SK-N-DZ (cell line): ENCODE measurements around the gene PPP1R16B.

ENCODE experiments used
- DNase-seq: peaks from one replicate; pipeline ENCODE4 v3.0.0-alpha.2; 2015; ENCODE audit warnings: low spot score

The PPP1R16B gene

GRCh38 chr20:38874460-38875174 is 69.1 kb downstream of the PPP1R16B start:
- DNase-seq = no peak

- peak; percentile 86 for DNase-seq
Measured at GRCh38 chr20:38875175-38875993, 69.9 kb downstream of the PPP1R16B start.

DNA sequence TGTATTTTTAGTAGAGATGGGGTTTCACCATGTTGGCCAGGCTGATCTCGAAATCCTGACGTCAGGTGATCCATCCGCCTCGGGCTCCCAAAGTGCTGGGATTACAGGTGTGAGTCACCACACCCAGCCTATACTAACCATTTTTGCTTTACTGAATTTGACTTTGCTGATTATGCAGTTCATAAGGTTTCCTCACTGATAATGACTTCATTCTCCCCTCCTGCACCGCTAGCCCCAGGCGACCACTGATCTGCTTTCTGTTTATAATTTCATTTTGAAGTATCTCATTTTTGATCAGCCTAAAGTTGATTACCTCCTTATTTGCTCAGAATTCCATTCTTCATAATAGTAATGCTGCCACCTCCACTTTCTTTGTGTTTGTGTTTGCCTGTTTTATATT is 72.0 kb downstream of the PPP1R16B start:
- DNase-seq = no peak

- no peak for DNase-seq
Measured at GRCh38 chr20:38878866-38879265, 73.4 kb downstream of the PPP1R16B start.

DNA sequence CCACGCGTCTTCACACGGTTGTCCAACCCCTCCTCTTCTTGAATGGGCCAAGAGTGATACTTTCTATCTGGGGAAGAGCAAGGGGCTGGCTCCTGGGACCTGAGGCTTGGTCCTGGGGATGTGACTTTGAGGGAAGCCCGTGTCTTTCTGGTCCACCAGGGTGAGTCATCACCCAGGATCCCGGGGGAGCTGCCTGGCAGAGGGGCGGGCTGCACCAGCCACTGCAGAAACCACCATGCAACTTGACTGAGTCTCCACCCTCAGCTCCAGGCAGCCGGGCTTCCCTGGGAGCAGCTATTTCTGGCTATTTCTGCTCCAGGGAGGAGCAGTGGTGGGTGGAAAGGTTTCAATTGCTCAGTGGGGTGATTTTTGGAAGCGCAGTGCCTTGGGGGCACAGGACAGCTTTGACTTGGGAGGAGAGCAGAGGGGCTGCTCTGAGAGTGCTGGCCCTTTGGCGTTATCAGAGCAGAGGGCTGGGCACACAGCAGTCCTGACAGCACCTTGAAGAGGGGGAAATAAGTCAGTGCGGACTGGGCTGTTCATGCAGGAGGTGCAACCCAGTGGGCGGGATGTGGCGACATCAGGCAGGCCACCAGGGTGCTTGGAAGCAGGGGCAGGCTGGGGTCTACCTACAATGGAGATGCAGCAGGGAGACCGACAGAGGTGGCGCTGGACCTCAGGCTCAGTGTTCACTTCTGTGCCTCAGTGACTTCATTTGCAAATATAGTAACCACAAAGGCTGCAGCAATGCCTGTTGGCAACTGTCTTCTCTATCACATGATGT is 75.6 kb downstream of the PPP1R16B start:
- no peak for DNase-seq

DNA sequence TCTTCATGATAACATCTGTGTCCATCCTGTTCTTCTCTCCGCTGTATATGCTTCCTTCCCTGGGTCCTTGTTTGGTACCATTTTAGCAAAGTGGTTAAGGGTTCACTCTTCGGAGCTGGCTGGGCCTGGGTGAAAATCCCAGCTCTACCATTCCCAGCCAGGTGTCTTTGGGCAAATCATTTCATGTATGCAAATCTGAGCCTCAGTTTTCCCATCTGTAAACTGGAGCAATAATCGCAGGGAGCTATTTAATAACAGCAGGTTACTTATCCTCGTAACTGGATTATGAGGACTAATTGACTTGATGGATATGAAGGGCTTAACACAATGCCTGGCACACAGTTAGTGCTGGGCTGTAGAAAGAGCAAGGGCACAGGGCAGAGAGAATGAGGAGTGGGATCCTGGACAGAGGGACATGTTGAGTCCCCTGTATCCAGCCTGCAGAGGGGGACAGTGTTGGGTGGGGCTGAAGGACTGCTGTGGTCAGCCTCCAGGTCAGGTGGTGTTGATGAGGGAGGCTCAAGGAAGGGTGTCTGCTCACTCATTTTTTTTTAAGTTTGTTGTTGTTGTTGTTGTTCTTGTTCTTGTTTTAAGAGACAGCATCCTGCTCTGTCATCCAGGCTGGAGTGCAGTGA is 76.4 kb downstream of the PPP1R16B start:
- no peak for DNase-seq

DNA sequence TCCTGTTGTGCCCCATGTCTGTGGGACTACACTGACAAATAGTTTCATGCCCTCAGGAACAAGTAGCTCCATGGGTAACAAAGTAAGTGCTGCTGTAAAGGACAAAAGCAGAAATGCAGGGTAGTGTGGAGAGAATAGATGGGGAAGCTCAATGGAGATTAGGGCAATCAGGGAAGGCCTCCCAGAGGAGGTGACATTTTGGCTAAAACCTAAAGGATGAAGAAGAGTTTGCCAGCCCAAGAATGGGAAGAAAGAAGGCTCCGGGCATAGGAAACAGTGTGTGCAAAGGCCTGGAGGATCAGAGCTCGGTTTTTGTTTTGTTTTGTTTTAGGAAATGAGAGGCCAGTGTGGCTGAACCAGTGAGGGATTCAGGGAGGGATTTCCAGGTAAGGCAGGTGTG is 77.1 kb downstream of the PPP1R16B start:
- no peak for DNase-seq

GRCh38 chr20:38883081-38883980 is 77.8 kb downstream of the PPP1R16B start:
- DNase-seq = peak; percentile 93

DNA sequence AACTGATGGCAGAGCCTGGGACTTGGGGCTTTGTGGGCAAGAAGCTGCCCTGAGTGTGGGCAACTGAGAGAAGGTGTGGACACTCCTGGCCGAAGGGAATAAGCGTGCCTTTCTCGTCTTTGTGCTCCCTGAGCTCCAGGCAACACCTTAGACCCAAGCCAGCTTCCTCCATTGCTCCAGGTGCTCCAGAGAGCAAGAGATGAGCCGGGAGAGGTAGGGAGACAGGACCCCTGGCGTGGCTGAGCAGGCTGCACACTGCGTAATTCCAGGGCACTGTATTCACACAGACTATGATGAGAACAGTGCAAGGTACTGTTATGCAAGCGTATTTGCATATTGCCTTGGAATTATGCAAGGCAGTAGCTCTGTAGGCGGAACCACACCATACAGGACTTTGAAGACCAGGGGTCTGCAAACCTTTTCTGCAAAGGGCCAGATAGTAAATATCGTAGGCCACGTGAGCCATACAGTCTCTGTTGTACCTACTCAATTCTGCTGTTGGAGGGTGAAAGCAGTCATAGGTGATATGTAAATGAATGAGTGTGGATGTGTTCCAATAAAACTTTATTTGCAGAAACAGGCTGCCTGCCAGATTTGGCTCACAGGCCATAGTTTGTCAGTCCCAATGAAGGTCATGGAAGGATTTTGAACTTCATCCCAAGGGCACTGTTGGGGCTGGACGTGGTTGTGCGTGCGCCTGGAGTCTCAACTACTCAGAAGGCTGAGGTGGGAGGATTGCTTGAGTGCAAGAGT is 78.7 kb downstream of the PPP1R16B start:
- no peak for DNase-seq

DNA sequence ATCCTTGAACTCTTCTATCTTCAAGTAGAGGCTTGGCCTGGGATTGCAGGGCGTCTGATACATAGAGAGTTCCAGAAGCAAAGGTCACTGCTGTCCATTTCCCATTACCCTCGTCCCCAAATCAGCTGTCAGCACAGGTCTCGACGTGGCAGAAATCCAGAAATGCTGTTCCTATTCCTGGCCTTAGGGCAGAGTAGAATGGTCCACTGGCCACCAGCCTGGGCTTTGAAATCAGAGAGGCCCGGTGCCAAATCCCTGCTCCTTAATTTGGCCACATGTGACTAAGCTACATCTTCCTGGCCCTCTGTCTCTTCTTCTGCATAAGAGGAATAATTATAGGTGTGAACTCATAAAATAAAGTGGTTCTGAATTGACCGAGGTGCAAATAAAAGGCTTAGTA is 79.9 kb downstream of the PPP1R16B start:
- DNase-seq = no peak

- no peak for DNase-seq
Measured at GRCh38 chr20:38888059-38888831, 82.7 kb downstream of the PPP1R16B start.

DNA sequence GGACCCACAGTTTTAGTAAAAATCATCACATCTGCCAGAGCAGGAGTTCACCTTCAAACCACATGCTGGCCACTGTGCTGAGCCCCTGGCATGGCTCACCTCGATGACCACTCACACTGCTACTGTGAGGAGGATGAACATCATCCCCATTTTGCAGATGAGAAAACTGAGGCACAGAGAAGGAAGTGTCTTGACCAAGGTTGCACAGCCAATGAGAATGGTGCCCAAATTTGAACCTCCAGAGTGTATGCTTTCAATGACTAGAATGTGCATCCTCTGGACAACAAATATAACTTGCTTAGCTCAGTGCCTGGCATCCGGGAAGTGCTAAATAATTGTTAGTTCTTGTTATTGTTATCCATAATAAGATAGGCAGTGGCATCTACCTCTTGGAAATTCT is 83.6 kb downstream of the PPP1R16B start:
- no peak for DNase-seq

GRCh38 chr20:38889792-38890496 is 84.4 kb downstream of the PPP1R16B start:
- peak; percentile 73 for DNase-seq

- no peak for DNase-seq
Measured at GRCh38 chr20:38890497-38890818, 85.0 kb downstream of the PPP1R16B start.

DNA sequence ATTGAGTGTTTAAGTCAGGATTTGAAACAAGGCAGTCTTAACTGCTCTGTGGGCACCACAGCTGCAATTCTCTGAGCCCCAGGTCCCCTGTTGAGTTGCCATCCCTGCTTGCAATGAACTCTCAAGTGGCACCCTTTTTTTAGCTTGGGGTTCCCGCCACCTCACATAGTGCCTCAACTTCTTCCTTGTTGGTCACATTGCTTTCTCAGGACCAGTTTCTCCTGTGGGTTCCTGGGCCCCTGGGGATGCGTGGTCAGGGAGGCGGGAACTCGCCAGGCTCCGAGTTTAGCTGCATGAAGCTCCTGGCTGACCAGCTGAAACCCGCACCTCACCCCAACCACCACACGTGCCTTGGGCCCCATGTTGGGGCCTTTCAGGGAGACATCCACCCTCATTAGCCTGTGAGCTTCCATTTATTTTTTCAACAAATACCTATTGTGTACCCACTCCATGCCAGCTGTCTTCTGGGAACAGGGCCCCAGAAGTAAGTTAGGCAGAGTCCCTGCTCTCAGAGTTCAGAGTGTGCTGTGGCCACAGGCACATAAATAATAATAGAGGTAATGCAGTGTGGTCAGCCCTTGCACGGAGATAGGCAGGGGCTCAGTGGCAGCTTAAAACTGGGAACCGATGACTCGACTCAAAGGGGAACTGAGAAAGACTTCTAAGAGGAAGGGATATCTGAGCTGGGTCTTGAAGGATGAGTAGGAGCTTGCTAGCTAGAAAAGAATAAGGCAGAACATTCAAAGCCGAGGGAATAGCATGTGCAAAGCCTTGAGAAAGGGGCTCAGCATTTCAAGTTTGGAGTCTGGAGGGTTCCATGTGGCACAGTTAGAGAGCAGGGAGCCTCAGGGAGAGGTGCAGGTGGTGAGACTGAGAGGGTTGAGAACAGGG is 86.8 kb downstream of the PPP1R16B start:
- no peak for DNase-seq

DNA sequence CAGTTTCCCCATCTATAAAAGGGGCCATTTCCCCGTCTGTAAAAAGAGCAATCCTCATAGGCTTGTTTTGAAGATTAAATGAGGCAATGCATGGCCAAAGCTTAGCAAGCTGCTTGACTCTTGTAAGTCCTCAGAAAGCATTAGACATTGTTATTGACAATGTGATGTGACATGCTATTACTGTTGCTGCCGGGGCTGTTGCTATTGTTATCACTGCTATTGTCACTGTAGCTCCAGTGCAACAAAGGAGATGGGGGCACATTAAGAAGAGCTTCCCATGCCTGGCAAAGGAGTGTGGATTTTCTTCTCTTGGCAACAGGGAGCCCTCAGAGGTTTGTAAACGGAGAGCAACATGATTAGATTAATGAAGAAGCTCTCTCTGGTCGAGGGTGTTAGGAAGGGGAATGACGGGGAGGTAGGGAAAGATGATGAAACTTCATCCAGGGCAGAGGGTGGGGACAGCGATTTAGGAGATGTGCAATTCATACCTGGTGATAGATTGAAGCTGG is 87.6 kb downstream of the PPP1R16B start:
- no peak for DNase-seq

DNA sequence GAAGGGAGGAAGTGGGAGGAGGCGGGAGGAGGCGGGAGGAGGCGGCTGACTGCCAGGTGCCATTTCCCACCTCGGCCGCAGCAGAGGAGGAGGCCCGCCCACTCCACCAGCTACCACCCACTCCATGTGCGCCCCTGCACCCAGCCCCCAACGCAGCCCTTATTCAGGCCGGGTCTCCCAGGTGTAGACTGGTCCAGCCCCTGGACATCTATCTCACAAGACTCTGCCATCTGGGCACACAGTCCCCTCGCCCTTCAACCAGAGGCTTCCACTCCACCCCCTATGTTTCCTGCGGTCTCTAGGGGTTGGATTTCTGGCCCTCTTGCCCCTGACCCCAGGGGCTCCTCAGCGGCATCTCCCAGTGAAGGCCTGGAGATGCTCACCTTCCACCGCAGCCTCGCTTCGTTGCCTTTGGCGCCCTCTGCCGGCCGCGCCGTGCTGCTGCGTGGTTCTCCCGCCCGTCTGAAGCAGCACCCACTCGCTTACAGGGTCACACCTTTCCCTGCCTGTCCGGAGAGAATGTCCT is 88.1 kb downstream of the PPP1R16B start:
- peak; percentile 85 for DNase-seq
